Measurements from ENCODE around the gene SPINK13.
"Not testable (repeated sequence)": the region's sequence is repeated elsewhere in the genome, so short reads cannot be mapped to it uniquely, and the experiment has no call there.

SPINK13 gene

DNA sequence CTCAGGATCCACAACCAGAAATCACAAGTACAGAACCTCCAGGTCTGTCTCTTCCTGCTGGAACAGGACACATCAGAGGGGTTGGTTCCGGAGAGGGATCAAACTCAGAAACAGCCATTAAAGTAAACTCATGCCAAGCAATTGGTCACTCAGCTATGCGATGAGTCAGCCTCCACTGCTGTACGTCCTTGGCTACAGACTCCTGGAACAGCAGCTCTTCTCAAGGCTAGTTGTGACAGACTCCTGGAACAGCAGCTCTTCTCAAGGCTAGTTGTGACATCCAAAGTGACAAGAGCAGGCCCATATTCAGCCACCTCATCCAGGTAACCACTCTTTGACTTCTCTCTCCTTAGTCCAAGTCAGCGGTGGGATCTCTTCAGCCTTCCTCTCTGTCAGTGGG lies at the start of gene SPINK13:
TSS of gene SPINK13 (plus strand) at position 229 of the 400 bp plus-strand sequence. CDS start 1,279 bp downstream, outside the sequence.
- DNase-seq: no peak

DNA sequence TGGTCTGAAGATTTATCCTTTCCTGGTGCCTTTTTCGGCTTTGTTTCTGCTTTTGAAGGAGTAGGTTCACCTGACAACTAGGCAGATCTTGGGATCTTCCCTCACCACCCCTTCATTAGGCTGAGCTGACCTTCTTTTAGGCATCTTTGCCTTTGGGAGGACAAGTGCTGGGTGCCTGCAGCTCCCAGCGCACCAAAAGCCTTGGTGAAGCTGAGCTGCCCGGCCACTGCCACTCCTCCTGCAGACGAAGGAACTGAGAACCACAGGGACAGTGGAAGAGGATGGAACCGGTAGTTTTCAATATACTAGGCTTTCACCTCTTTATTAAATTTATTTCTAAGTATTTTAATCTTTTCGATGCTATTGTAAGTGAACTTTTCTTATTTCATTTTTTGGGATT lies 47.1 kb upstream of the SPINK13 start:
- DNase-seq: no peak

- DNase-seq: no peak
Observed at GRCh38 chr5:148224117-148224742, 44.4 kb upstream of the SPINK13 start.

DNA sequence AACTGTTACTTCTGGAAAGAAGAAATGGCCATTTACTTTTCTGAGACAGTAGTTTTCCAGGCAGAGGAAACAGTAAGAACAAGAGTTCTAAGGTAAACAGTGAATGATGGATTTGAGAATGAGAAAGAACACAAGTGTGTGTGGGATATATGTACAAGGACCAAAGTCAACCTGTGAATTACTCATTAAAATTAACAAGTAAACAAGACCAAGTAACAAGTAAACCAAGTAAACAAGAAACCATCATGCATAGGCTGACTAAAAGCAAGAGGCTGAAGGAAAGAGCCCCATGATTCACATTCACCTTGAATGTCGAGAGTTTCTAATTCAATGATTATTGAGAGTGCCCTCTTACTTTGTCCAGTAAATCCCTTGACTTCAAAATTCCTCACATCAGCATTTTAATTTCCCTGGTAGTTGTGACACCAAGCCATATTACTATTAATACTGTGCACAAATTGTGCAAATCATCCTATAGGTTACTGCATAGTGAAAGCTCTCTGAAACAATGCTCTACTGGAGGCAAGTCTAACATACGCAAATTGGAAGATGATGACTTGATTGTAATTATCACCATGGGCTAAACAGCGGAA lies 40.1 kb upstream of the SPINK13 start:
- DNase-seq: no peak

DNA sequence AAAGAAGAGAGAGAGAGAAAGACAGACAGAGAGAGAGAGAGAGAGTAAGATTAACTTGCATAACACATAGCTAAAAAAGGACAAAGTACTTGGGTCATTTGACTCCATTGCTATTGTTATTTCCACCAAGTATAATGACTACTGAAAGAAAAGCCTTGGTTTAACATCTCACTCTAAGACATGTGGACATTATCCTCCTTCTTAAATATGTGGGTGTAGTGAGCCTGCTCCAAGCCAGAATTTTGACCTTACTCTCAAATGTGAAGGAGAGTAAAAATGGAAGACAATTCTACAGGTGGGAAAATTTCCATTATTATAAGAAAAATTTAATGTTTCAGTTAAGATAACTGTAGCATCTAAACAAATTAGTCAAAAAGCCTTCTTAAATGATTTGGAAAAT lies 38.8 kb upstream of the SPINK13 start:
- DNase-seq: no peak

- DNase-seq: no peak
Observed at GRCh38 chr5:148230240-148230639, 38.4 kb upstream of the SPINK13 start.

- DNase-seq: no peak
Observed at GRCh38 chr5:148237785-148238417, 30.7 kb upstream of the SPINK13 start.

DNA sequence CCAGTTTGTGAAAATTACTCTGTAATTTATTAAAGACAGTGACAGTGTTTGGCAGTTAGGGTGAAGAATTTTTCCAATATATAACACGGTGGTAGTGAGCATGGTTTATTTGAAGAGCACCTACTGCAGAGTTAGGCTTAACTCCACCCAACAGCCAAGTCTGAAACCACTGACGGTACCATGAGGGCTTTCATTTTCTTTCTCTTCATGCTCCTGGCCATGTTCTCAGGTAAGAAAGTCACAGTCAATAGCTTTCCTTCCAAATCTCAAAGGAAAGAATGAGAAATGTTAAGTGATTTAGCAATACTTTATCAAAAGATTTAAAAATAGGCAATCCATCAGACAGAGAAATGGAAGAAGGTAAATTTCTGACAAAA lies 30.2 kb upstream of the SPINK13 start, which contains the start of gene MARCOL:
TSS of gene MARCOL (plus strand) at position 108 of the 377 bp plus-strand sequence. CDS start at position 181, 73 bp downstream.
- no peak for DNase-seq

DNA sequence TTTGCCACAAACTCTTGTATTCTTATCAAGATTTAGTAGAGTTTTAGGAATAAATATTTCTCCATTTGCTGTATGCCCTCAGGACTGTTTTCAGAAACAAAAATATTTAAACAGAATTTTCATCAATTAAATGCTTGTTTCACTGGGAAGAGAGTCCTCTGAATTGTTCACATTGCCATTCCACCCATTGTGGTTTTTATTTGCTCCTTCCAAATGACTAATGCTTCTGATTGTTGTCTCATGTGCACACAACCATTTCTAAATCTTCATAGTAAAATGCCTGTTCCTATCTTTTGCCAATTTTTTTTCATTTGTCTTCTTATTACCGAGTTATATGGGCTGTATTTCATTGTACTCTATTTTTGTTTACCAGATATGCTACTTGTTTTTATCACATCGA lies 19.7 kb upstream of the SPINK13 start:
- DNase-seq: no peak

DNA sequence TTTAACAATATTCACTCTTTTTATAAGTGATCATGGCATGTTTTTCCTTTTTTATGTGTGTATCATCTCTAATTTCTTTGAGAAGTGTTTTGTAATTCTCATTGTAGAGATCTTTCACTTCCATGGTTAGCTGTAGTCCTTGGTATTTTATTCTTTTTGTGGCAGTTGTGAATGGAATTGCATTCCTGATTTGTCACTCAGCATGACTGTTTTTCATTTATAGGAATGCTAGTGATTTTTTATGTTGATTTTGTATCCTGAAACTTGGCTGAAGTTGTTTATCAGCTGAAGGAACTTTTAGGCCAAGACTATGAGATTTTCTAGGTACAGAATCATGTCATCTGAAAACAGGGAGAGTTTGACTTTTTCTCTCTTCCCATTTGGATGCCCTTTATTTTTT lies 13.1 kb upstream of the SPINK13 start:
- no peak for DNase-seq

DNA sequence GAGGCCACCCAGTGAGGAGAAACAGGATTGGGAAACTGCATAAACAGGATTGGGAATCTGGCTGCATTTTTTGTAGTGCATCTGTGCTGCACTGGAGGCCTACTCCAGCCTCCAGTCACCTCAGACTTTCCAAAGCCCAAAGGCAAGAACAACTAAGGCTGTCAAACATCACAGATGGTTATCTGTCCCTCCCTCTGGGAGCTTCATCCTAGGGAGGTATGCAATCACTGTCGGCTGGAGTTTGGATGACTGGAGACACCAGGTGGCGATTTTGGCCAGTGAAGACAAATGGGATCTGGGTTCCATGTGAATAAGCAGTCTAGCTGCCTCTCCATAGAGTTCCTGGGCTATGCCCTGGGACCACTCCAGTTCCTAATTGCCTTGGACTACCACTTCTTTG lies 9.3 kb upstream of the SPINK13 start:
- DNase-seq: no peak

DNA sequence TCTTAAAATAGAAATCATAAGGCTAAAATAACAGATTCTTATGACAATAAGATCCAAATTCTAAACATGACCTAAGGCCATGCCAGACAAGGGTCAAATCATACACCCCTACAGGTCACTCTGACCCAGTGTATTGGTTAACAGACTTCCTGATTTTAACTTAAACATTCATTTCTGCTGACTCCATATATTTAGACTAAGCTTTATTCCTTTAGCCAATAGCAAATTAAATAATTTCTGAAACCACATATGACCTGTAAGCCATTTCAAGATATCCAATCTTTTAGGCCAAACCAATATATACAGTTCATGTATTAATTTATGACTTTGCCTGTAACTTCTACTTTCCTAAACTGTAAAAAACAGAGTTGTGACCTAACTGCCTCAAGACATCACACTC lies 7.4 kb upstream of the SPINK13 start:
- no peak for DNase-seq

DNA sequence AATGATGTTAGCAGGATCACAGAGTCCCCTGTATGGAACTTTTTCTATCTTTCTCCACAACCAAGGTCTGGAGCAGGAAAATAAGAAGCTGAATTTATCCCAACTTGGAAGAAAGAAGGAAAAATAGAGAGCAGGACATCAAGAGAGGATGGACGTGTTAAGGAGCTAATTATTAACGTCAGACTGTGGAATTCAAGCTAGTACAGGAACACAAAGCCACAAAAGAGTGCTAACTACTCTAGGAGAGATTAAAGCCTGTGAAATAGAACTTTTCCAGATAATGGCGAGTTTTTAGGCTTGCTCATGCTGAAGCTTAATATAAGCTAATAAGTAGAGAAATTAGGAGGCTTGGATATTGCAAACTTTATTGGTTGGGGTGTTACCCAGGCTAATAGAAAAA lies 632 bp upstream of the SPINK13 start:
- no peak for DNase-seq

DNA sequence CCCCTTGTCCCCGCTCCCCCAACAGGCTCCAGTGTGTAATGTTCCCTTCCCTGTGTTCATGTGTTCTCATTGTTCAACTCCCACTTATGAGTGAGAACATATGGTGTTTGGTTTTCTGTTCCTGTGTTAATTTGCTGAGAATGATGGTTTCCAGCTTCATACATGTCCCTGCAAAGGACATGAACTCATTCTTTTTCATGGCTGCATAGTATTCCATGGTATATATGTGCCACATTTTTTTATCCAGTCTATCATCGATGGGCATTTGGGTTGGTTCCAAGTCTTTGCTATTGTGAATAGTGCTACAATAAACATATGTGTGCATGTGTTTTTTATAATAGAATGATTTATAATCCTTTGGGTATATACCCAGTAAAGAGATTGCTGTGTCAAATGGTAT lies 6.5 kb downstream of the SPINK13 start:
- DNase-seq: not testable (repeated sequence)

DNA sequence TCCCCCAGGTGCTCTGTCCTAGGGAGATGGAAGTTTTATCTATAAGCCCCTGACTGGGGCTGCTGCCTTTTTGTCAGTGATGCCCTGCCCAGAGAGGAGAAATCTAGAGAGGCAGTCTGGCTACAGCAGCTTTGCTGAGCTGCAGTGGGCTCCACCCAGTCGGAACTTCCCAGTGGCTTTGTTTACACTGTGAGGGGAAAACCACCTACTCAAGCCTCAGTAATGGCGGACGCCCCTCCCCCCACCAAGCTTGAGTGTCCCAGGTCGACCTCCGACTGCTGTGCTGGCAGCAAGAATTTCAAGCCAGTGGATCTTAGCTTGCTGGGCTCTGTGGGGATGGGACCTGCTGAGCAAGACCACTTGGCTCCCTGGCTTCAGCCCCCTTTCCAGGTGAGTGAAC lies 12.3 kb downstream of the SPINK13 start:
- DNase-seq: not testable (repeated sequence)

- DNase-seq: not testable (repeated sequence)
Observed at GRCh38 chr5:148281336-148281735, 12.7 kb downstream of the SPINK13 start.

DNA sequence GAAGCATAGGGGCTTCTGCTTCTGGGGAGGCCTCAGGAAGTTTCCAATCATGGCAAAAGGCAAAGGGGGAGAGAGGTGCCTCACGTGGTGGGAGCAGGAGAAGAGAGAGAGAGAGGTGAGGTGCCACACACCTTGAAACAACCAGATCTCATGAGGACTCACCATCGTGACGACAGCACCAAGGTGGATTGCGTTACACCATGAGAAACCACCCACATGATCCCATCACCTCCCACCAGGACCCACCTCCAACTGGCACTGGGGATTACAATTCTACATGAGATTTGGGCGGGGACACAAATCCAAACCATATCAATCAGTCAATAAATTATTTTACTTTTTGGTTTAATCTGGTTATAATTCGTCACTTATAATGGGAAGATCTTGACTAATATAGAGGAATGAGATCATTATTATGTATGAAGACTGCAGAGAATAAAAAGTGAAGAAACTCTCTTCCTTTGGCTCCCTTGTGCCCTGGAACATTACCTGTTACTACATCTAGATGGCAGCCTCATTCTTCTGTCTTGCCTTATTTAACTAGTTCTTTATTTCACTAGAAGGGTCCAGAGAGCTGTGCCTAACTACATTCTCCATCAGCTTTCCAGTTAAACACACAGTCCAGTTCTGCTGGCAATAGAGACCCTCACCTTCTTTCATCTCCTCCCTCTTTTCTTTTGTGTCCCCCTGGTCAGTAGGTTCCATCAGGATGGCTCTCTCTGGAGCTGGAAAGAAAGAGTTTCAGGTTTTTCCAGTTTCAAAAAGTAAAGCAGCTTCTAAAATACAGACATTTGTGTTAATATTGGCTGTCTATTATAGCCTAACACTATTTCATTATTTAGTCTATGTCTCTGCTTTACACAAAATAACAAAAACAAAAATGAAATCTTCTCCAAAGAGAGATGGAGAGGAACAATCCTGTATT lies 21.9 kb downstream of the SPINK13 start:
- no peak for DNase-seq

DNA sequence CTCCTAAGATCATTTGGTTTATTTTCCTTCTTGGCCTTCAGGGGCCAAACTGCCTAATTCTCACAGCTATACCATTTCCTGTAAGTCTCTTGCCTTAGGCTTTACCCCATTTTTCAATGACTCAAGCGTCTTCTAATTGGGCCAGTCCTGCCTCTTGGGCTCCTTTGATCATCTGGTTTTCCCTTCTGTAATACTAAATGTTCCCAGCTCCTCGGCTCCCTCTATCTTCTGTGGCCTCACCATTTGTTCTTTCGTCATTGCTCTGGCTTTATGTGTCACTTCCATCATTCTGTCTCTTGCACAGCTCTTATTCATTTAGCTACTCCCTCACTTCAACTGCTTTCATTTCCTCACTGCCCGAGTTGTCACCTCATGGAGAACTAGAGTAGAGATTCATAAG lies 29.1 kb downstream of the SPINK13 start:
- DNase-seq: no peak

DNA sequence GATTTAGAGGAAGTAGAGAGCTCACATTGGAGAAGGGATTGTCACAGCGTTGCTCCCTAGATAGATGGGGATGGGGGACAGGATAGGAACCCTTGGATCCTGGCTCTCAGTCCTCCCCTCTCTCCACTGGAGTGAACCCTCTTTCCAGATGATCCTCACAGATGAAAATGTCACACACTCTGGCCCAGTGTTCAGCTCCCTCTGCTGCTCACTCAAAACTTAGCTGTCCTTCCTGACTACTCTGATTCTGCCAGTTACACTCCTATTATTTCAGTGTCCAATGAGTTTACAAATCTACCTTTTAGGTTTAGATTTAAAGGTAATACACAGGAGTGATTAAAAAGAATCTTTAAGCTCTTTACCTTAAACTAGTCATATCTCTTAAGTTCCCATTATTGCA lies 37.9 kb downstream of the SPINK13 start:
- no peak for DNase-seq

DNA sequence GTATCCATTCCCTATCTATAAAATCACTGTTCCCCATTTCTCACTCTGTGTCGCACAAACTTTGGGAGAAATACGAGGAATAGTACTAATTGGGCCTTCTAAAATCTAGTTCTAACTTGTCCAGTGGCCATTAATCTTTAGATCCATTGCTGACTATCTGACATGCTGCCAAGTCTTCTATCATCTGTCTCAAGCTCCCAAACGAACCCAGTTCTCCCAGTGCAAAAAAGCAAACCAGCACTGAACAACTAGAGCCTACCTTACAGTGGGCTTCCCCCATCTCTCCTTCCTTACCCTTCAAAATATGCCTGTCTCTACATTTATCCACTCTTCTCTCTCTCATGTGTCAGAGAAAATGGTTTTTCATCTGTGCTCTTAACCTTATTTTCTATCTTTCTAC lies 40.4 kb downstream of the SPINK13 start:
- DNase-seq: no peak

DNA sequence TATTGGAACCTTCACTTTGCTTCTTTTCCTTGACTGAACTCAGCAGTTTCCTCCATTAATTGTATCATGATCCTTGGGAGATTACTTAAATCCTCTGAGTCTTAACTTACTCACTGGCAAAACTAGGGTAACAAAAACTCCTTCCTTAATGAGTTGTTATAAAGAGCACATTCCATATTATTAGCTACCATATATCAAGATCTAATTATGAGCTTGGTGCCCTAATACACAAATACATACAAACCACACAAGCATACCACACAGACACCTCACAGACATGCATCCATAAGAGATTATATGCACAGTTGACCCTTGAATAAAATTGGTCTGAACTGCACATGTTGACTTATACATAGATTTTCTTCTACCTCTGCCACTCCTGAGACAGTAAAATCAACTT lies 41.2 kb downstream of the SPINK13 start:
- DNase-seq: no peak

- no peak for DNase-seq
Observed at GRCh38 chr5:148311484-148311883, 42.9 kb downstream of the SPINK13 start.

DNA sequence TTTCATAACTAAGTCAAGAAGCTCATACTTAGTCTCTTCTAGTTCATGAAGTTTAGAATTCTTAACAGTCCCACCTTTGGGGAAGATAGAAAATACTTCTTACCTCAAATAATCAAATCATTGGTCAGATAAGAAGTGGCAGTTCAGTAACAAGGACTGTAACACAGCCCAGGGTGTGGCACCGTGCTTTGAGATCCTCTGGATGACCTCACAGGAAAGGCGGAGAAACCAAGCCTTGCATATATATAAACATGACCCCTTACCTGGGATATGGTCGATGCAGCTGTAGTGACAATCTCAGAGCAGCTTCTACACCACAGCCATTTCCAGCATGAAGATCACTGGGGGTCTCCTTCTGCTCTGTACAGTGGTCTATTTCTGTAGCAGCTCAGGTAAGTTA lies 43.6 kb downstream of the SPINK13 start, which contains the start of gene SPINK7:
TSS of gene SPINK7 (plus strand) at position 271 of the 400 bp plus-strand sequence. CDS start at position 332, 61 bp downstream.
- no peak for DNase-seq
